GM18520 (cell line): ENCODE results near the gene FBXO7.
"Not testable (repeated sequence)": the region's sequence is repeated elsewhere in the genome, so short reads cannot be mapped to it uniquely, and the experiment has no call there.

Source experiments
- ATAC-seq: cut with Tn5 transposase; IDR thresholded peaks from one replicate; pipeline ENCODE4 v1.9.1; 2021; ENCODE audit not compliant: unreplicated experiment

Gene FBXO7

DNA sequence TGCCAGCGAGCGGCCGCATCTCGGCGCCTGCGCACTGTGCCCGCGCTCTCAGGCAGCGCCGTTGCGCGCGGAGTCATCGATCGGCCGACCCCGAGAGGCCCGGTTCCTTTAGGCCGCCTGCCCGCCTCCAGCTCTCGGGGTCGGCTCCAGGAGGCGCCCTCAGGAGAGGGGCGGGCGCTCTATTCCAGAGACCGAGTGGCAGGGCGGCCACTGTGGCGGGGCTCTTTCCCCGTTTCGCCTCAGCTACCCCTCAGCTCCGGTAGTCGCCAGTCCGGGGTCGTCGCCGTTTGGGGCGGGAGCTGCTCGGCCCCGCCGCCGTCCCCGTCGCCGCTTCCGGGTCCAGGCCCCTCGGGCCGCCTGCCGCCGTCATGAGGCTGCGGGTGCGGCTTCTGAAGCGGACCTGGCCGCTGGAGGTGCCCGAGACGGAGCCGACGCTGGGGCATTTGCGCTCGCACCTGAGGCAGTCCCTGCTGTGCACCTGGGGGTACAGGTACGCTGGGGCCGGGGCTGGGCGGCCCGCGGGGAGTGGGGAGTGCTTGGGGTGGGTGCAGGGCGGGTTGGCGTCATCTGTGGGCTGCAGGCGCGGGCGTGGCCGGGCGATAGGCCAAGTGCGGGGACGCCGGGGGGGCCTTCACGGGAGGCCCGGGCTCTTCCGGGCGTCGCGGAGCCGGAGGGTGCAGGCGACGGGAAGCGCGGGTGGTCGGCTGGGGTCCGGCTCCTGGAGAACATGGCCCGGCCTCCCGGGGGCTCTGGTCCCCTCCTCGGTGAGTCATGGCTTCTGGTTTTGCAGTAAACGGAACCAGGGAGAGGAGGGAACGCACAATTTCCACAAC lies at the start of gene FBXO7:
TSS of gene FBXO7 (plus strand) at position 177 of the 833 bp plus-strand sequence. CDS start at position 369, 192 bp downstream.
- peak; percentile 66 for ATAC-seq

DNA sequence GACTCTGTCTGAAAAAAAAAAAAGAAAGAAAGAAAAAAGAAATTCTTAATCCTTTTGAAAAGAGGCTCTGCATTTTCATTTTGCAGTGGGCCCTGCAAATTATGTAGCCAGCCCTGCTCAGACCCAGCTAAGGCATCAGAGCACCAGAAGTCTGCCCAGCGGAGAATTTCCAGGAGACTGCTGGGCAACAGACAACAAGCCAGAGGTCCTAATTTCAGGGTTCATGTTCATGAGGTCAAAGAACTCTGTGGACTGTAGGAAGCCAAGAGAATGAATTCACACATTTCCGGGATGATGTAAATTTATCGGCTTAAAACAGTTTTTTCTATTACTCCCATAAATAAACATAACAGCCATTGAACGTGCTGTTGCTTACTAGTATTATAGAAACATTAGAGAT lies 47.7 kb upstream of the FBXO7 start:
- no peak for ATAC-seq

DNA sequence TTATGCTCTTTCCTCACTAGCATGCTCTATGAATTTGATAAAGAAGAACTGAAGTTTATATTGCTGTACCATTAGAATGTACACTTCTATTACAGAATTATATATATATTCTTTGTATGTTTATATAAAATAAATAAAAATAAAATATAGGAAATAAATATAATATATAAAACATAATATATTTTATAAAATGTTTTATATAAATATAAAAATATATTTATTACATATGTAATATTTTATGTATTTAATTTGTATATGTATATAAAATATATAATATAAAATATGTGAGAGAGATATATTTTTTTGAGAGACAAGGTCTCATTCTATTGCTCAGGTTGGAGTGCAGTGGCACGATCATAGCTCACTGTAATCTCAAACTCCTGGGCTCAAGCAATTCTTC lies 44.3 kb upstream of the FBXO7 start:
- ATAC-seq: no peak

DNA sequence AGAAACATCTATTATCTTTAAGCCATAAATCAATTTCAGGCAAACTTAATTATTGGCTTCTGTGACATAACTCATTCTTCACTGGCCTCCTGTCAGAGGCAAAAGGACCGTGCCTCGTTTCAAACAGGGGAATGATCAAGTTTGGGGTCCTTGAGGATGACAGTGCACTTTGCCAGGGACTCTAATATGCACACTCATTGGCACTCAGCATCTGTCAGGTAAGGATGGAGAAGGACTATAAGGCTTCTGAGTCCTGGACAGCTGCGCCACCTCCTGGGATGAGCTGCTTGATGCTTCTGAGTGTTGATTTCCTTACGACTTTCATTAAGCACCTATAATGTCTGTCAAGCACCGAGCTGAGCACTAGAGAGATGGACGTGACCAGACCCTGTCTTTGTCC lies 30.5 kb upstream of the FBXO7 start:
- ATAC-seq: no peak

DNA sequence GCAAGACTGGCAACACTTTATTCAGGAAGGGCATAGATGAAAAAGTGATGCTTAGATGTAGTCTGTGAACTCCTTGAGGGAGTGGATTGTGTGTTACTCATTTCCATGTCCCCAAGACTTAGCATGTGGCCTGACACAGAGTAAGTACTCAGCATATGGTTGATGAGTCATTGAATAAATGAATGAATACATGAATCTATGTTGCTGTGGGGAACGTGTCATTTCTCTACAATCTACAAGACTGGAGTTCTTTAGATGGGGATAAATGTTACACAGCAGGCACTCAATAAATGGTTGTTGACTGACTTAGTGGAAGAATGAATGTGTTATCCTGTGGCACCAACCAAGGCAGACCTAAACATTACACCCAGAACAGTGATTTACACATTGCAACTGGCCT lies 28.3 kb upstream of the FBXO7 start:
- no peak for ATAC-seq

DNA sequence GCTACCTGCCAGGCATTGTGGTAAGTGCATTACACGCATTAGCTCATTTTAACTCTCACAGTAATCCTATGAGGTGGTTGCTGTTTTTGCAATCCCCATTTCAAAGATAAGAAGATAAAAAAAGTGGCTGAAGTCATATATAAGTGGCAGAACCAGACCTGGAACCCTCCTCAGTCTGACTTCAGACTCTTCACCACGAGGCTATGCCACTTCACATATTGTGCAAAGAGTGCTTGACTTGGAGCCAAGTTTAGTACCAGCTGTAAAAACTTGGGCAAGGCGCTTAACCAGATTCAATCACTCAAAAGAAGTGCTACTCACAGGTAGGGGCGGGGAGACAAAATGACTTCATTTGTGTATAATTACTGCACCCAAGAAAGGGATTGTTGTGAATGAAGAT lies 25.6 kb upstream of the FBXO7 start:
- ATAC-seq: no peak

DNA sequence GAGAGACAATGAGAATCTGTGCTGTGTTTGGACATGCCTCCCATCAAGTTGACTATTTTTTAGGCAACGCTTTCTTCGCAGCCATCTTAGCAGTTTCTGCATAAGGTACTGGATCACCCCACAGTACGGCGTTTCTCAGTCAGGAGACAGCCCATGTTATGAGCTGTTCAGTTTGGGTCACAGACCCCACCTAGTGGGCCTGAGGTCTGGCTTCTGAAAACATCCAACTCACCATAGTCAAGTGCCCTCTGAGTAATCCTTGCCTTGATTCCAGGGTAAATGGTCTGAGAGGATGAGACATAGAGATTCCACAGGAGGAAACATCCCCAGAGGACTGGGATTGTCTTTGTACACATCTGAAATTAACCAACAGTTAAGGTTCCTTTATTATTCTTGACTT lies 17.6 kb upstream of the FBXO7 start:
- ATAC-seq: no peak

DNA sequence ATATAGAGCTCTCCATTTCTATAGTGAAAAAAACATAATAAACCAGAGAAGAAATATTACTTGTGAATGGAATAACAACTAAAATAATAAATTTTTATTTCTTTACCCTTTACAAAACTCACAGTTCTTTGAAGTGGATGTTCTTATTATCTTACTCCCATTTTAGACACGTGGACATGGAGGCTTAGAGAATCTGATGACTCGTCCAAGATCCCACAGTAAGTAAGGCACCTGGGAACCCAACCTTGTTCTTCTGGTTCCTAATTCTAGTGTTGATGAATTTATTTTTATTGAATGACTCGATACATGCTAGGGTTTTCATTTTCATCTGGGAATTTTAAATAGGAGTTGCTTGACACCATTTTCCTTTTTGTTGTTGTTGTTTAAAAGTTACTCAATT lies 12.2 kb upstream of the FBXO7 start:
- no peak for ATAC-seq

DNA sequence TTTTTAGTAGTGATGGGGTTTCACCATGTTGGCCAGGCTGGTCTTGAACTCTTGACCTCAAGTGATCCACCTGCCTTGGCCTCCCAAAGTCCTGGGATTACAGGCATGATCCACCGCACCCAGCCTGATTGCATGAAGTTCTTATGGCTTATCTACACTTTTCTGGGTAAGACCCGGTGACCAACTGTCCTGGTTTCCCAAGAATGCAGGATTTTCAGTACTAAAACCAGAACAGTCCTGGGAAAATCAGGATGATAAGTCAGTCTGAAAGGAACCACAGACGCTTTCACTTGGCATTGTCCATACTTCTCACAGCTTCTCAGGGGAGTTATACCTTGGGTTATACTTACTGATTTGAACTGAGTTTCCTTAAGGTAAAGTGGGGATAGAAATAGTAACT lies 8.9 kb upstream of the FBXO7 start:
- ATAC-seq: no peak

DNA sequence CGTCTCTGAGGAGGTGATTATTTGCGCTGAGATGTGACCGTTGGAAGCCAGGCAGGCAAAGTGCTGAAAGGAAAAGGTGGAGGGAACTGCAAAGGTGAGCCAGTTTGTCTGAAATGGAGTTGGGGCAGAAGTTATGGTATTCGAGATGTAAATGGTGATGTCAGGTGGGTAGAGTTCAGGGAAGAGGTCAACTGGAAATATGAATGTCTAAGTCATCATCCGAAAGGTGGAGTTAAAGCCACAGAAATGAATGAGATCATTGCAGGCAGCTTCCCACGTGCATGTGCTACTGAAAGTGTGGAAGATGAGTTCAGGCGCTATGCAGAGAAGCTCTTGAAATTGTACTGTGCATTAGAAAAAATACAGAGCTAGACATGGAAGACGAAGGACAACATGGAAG lies 8.1 kb upstream of the FBXO7 start:
- no peak for ATAC-seq

DNA sequence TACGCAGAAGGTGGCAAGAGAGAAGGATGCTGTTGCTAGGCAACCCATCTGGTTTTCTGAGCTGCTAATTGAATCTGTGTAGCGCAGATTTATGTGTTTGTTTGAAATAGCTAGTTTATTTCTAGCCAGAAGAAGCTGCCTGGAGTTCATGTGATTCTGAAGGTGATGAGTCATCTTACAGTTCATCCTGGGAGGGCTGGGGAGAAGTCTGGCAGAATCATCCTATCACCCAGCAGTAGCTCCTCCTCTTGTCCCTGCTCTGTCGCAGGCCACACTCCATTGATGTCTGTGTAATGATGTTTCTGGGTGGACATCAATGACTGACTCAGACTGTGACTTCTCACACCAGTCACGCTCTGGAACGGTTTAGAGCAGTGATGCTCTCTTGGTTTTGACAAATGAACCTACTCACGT lies 4.8 kb upstream of the FBXO7 start:
- ATAC-seq: no peak

DNA sequence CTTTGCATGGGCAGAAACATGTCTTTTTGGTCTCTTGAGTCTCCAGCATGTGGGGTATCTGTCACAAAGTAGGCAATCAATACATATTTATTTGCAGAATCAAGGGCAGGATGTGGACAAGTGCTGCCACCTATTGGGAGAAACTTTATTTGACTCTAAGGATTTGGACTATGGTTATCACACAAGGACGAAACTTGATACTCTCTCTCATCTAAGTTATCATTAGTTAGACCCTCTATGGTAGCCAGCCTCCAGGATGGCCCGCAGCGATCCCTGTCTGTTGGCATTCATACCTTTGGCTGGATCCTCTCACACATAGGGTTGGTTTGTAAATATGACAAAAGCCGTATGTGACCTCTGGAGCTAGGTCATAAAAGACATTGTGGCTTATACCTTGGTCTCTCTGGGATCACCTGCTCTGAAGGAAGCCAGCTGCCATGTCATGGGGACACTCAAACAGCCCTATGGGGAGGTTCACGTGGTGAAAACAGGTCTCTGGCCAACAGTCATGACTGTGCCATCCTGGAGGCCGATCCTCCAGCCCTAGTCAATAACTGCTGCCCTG lies 1.1 kb upstream of the FBXO7 start:
- ATAC-seq: no peak

DNA sequence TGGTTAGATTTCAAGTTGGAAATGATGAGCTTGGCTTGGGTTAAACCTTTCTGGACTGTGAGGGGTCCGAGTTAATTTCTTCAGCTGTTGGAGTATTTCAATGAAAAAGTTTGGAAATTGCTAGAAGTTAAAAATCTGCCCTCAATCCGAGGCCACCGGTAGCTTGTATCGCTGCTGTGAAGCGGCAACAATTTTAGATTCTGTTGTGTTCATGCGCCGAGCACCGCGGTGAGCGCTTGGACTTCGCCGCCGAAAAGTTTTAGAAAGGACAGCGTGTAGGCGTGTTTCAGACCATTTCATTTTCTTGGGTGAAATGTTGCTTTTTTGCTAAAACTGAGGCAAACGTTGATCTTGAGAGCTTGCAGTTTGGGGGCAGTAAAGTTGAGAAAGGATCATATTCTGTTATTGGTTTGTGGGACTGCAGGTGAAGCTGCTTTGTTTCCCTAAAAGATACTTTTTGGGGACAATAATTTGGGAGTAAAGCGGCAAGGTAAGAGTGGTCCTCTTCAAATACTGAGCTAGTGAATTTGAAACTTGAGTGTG lies 928 bp downstream of the FBXO7 start:
- ATAC-seq: peak; percentile 13

DNA sequence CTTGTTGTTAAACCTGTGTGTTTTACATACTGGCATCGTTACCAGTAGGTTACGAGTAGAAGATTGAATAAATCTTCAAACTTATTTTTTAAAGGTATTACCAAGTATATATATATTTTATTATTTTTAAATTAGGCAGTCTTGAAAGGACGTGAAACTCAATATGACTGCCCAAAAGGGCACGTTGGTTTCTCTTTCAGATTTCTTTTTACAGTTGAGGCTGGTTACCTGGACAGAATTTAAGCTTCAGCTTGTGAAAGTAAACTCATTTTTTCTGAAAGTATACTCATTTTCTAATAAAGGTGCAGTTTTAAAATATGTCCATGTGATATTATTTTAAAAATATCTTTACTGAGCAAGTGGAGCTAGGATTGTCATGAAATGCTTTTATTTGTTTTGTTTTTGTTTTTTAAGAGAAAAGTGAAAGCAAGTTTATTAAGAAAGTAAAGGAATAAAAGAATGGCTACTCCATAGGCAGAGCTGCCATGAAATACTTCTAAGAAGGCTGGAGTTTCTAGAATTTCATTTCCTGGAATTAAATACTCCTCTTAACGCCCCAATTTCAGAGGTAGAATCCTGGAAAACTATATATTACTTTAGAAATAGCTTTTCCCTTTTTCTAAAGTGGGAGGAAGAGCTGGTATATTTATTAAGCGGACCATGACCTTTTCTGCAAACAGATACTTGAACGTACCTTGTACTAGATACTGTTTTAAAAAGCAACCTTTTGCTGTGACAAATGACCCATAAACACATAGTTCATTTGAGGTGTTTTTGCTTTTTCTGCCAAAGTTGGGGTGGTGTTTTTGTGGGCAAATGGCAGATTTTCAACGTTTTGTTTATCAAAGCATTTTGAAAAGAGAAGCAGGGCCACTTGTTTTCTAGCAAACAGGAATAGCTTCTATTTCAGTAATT lies 1.9 kb downstream of the FBXO7 start:
- ATAC-seq: no peak

DNA sequence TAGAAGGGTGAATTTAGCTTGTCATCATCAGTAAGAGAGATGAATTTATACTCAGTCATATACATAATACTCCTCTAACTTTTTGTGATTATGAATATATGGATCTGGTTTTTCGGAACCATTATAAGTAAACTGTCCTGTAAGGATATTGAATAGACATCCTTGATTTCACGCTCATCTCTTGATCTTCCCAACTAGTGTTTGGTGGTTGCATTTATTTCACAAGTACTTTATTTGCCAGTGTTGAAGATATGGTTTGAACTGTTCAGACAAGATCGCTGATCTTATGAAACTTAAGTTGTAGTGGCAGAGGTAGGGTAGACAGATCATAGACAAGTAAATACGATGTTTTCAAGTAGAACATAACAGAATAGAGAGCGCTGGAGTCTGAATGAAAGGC lies 3.0 kb downstream of the FBXO7 start:
- no peak for ATAC-seq

DNA sequence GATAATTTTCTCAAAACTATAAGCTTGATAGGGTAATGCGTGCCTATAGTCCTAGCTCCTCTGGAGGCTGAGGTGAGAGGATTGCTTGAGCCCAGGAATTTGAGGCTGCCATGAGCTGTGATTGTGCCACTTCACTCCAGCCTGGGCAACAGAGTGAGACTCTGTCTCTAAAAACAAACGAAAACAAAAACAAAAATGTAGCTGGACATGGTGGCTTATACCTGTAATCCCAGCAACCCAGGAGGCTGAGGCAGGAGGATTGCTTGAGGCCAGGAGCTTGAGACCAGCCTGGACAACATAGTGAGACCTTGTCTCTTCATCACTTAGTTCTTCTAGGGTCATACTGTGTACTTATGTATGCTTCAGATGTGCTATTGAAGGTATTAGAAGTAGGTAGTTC lies 3.9 kb downstream of the FBXO7 start:
- ATAC-seq: not testable (repeated sequence)

DNA sequence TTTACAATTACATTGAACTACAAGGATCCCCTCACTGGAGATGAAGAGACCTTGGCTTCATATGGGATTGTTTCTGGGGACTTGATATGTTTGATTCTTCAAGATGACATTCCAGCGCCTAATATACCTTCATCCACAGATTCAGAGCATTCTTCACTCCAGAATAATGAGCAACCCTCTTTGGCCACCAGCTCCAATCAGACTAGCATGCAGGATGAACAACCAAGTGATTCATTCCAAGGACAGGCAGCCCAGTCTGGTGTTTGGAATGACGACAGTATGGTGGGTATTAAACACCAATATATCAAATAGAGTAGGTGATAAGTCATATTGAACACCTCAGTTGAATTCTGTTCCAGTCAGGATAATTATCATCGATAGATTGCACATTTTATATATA lies 4.4 kb downstream of the FBXO7 start:
- ATAC-seq: no peak

DNA sequence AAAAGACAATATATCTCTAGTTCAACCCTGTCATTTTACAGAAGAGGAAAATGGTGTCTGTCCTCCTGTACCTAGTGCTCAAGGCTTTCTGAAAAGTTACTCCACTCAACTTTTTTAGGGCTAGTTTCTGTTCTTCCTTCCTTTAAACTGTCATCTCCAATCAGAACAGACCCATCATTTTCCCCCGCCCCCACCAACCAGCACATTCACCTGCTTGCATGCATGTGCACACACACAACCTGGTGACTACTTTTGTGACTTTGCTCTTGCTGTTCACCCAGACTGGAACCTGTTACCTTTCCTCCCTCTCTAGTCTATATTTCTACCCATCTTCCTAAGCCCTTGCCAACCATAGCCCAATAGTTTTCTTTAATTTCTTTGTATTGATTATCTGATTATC lies 5.6 kb downstream of the FBXO7 start:
- no peak for ATAC-seq

DNA sequence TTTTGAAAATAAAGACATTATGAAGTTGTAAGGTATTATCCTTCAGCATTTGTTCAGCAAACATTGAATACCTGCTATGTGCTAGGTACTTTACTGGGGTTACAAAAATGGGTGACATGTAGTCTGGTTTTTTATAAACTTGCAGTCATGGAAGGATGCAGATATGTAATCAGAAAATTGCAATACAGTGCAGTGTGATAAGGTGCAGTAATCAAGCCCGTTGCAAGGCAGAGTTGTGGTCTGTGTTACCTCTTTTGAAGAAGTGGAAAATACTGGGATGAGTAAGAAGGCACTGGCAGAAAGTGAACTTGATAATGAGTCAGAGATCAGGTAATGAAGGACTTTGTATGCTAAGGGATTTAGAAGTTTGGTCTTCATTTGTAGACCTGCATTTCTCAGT lies 8.1 kb downstream of the FBXO7 start:
- no peak for ATAC-seq

DNA sequence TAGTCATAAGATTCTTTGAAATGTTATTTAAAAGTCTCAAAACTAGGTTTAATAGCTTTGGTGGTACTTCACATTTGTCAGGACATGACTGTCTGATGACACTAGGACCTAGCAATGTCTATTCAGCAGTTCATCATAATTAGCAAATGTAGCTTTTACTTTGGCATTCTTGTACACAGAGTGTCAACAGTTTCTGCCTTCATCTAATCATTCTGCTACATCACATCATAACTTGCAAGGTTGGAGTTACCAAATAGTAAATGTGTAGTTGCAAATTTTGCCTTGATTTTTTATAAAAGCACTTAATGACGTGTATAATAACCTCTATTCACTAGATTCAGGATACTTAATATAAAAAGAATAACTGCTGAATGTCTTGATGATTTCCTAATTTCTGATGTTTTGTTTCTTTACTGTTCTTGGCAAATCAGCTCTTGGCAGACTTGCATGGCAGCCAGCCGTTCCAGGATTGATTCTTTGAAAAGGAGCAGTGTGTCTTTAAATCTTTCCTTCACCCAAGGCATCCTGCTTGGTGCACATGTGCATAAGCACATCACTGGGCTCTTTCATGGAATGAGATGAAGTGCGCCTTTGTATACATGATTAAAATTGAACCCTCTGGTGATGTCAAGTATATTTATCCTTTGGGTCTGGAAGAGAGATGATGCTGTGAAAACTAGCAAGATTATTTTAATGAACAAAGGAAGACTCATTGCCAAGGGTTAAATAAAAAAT lies 12.2 kb downstream of the FBXO7 start:
- no peak for ATAC-seq

DNA sequence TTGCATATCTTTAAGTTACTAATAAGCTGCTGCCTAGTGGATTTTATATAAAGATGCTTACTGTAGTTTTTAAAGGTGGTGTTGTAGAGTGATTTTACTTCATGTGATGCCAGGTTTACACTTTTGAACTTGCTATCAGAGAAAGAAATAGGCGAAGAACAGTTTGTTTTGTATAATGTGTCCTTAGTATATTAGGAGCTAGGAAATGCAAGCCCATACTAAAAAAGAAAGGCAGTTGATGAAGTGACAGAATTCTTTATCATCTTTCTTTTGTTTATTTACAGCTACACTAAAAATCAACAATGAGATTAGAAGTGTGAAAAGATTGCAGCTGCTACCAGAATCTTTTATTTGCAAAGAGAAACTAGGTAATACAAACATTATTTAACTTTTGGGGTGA lies 12.8 kb downstream of the FBXO7 start:
- no peak for ATAC-seq
